ENCODE data around the gene CACNA2D4. TPM values are rescaled to one million over a fixed set of nuclear protein-coding genes. Genes with fewer than 3 reads are reported as not detected.

CACNA2D4 gene
- total RNA-seq, 3 donors from 2014 or later, result 3.4 to 7.1 (median 3.5) TPM

DNA sequence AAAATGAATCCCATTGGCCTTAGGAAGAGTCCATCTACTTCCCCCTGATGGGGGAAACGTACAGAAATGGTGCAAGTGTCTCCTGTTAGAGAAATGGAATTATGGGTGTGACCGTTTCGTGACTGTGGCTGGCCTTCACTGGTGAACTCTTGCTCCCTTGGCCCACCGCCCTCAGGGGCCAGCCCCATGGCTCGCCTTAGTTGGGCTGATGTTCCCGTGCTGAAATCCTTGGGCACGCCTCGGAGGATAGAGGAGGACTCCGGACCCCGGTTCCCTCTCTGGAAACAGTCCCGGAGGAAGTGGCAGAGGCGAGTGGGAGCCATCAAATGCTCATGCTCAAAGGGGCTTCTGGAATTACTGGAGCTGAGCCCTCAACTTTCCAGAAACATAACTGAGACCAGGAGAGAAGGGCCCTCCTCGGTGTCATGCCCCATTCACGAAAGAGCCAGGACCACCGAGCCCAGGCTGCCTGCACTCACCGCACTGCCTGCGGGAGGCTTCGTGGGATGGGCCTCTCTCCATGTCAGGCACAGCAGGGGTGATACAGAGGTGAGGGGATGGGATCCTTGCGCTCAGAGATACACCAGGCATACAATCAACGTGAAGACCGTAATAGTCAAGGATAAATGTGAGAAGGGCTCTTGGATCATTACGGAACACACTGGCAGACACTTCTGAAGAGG lies 10.1 kb upstream of the CACNA2D4 start:
- H3K9me3 Mint-ChIP-seq, result no peaks in the 10 kb centered on the region
- H3K4me3 Mint-ChIP-seq, result no peak overlapping the region
- peaks cover 5% of the 10 kb centered on the region for H3K27me3 Mint-ChIP-seq (ENCODE audit: low read depth)
- DNase-seq (no peak), ATAC-seq (no peak)
- peaks cover 21% of the 10 kb centered on the region for H3K4me1 Mint-ChIP-seq (ENCODE audit: low read depth)
- no peaks in the 10 kb centered on the region for H3K36me3 Mint-ChIP-seq (ENCODE audit: insufficient read depth)

DNA sequence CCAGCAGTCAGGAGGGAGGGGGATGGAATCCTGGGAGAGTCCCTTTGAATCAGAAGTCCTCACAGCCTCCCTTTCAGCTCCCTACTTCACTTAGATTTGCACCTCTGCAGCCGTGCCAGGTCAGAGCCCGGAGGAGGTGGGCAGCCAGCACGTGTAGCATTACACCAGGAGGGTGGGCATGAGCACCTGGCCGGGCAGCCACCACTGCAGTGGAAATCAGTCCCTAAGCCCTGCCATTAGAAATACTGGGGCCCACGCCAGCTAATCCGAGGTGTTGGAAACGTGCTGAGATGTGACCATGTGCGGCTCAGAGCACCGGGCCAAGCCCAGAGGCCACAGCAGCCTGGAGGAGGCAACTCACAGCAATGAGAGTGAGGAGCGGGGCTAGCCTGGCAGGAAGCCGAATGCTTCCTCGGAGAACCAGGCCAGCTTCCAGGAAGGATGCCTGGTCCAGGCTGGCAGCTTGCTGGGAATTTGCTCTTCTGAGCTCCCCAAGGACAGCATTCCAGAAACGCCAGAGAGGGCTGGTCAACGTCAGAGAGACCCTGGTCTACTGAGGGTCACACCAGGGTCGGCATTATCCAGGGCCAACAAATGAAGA lies 9.4 kb upstream of the CACNA2D4 start:
- DNase-seq, result no peak
- no peaks in the 10 kb centered on the region for H3K9me3 Mint-ChIP-seq
- no peak overlapping the region for H3K4me3 Mint-ChIP-seq
- no peak for ATAC-seq
- H3K27me3 Mint-ChIP-seq (ENCODE audit: low read depth), result peaks cover 5% of the 10 kb centered on the region
- no peaks in the 10 kb centered on the region for H3K36me3 Mint-ChIP-seq (ENCODE audit: insufficient read depth)
- H3K4me1 Mint-ChIP-seq (ENCODE audit: low read depth), result peaks cover 21% of the 10 kb centered on the region

DNA sequence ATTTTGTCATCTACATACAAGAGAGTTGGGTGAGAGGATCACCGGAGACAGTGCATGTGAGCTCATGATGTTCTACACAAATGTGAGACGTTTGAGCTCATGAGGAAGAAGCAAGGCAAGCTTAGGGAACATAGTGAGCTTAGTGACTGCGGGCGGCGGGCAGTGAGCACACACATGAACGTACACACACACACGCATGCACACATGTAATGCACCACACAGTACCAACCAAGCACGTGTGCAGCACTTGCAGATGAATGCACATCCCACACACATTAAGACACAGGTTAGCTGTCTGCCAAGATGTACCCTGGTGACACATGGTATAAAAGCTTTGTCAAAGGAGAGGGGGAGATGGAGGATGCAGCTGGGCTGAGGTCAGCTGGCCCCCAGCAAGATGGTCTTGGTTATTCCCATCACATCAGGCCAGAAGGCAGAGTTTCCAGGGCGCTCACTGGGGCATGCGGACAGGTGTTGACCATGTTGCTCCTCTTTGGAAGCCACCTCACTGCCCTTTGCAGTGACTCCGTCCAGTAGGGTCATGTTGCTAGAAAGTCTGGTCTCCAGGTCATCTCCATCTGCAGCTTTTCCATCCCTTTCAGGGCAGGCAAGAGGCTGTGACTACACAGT lies 8.7 kb upstream of the CACNA2D4 start:
- Mint-ChIP-seq H3K4me1 (ENCODE audit: low read depth) (peaks cover 21% of the 10 kb centered on the region), H3K4me3 (no peak overlapping the region), H3K36me3 (ENCODE audit: insufficient read depth) (no peaks in the 10 kb centered on the region), H3K27me3 (ENCODE audit: low read depth) (peaks cover 5% of the 10 kb centered on the region), H3K9me3 (no peaks in the 10 kb centered on the region)
- ATAC-seq (no peak), DNase-seq (no peak)

DNA sequence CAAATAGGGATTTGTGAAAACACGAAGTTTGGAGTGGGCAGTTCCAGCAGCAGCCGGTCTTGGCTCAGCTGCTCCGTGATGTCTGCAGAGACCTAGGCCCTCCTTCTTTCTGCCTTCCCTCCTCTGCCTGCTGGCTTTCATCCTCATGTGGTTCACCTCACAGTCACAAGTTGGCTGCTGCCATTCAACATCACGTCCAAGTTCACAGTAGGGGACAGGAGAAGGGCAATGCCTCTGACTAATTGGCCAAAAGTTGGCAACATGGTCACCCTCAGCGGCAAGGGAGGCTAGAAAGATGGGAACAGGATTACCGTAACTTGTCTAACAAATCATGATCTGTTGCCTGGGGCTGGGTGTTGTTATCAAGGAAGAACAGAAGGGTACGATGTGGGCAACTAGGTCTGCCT lies 7.8 kb upstream of the CACNA2D4 start:
- DNase-seq (no peak), ATAC-seq (no peak)
- no peaks in the 10 kb centered on the region for H3K9me3 Mint-ChIP-seq

GRCh38 chr12:1925684-1926006 lies 7.2 kb upstream of the CACNA2D4 start:
- DNase-seq (no peak), ATAC-seq (no peak)
- Mint-ChIP-seq H3K27me3 (ENCODE audit: low read depth) (peaks cover 5% of the 10 kb centered on the region), H3K36me3 (ENCODE audit: insufficient read depth) (no peaks in the 10 kb centered on the region), H3K9me3 (no peaks in the 10 kb centered on the region), H3K4me1 (ENCODE audit: low read depth) (peaks cover 19% of the 10 kb centered on the region), H3K4me3 (no peak overlapping the region)

More for the DNA sequence above, 7.8 kb upstream of the CACNA2D4 start:
- H3K27me3 Mint-ChIP-seq (ENCODE audit: low read depth), result peaks cover 5% of the 10 kb centered on the region
- H3K4me3 Mint-ChIP-seq, result no peak overlapping the region
- H3K4me1 Mint-ChIP-seq (ENCODE audit: low read depth), result peaks cover 21% of the 10 kb centered on the region
- H3K36me3 Mint-ChIP-seq (ENCODE audit: insufficient read depth), result no peaks in the 10 kb centered on the region

DNA sequence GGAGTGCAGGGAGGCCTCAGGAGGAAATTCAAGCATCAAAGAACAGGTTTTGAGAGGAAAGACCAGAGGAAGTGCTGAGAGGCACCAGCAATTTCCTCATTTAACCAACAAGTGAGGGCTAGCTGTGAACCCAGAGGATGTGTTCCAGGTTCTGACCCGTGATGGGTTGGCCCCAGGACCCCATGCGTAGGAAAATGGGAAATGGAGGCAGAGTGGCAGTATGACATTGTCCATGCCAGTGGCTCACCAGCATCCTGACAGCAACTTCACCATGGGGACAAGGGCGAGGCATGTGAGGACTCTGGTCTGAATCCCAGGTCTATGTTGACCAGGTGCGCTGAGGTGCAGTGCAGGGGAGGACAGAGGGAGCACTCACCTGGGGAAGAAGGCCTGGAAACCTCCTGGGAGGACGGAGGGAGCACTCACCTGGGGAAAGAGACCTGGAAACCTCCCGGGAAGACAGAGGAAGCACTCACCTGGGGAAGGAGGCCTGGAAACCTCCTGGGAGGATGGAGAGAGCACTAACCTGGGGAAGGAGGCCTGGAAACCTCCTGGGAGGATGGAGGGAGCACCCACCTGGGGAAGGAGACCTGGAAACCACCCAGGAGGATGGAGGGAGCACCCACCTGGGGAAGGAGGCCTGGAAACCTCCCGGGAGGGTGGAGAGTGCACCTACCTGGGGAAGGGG lies 6.7 kb upstream of the CACNA2D4 start:
- ATAC-seq, result no peak
- peaks cover 17% of the 10 kb centered on the region for H3K4me1 Mint-ChIP-seq (ENCODE audit: low read depth)

GRCh38 chr12:1922985-1923384 lies 4.5 kb upstream of the CACNA2D4 start:
- Mint-ChIP-seq H3K9me3 (no peaks in the 10 kb centered on the region), H3K36me3 (ENCODE audit: insufficient read depth) (no peaks in the 10 kb centered on the region), H3K27me3 (ENCODE audit: low read depth) (peaks cover 6% of the 10 kb centered on the region), H3K4me3 (no peak overlapping the region), H3K4me1 (ENCODE audit: low read depth) (peaks cover 10% of the 10 kb centered on the region)
- DNase-seq, result no peak
- no peak for ATAC-seq

More for the DNA sequence above, 6.7 kb upstream of the CACNA2D4 start:
- no peak for DNase-seq
- Mint-ChIP-seq H3K4me3 (no peak overlapping the region), H3K36me3 (ENCODE audit: insufficient read depth) (no peaks in the 10 kb centered on the region), H3K9me3 (no peaks in the 10 kb centered on the region), H3K27me3 (ENCODE audit: low read depth) (peaks cover 5% of the 10 kb centered on the region)

GRCh38 chr12:1922075-1922709 lies 3.7 kb upstream of the CACNA2D4 start:
- Mint-ChIP-seq H3K36me3 (ENCODE audit: insufficient read depth) (no peaks in the 10 kb centered on the region), H3K27me3 (ENCODE audit: low read depth) (peaks cover 8% of the 10 kb centered on the region), H3K9me3 (no peaks in the 10 kb centered on the region), H3K4me3 (no peak overlapping the region), H3K4me1 (ENCODE audit: low read depth) (peaks cover 10% of the 10 kb centered on the region)
- DNase-seq, result no peak
- no peak for ATAC-seq

DNA sequence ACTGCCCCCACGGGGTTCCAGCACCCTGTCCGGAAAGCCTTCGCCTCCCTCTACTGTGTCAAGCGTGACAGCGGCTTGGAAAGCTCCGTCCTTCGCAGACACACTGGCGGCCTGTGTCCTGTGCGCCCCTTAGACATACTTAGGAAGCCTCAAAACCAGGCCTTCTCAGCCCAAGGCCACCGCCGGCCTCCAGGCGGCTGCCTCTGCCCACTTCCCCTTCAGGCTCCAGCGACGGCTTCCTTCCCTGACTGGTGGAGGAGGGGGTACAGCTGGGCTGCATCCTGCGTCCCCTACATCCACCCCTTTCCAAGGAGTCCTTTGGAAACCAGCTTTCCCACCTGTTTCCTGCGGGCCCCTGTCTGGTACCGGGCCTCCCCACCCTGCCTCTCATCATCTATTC lies 2.5 kb upstream of the CACNA2D4 start:
- Mint-ChIP-seq H3K27me3 (ENCODE audit: low read depth) (peaks cover 10% of the 10 kb centered on the region), H3K4me3 (no peak overlapping the region), H3K9me3 (no peaks in the 10 kb centered on the region), H3K36me3 (ENCODE audit: insufficient read depth) (no peaks in the 10 kb centered on the region), H3K4me1 (ENCODE audit: low read depth) (peaks cover 17% of the 10 kb centered on the region)
- DNase-seq (no peak), ATAC-seq (no peak)

DNA sequence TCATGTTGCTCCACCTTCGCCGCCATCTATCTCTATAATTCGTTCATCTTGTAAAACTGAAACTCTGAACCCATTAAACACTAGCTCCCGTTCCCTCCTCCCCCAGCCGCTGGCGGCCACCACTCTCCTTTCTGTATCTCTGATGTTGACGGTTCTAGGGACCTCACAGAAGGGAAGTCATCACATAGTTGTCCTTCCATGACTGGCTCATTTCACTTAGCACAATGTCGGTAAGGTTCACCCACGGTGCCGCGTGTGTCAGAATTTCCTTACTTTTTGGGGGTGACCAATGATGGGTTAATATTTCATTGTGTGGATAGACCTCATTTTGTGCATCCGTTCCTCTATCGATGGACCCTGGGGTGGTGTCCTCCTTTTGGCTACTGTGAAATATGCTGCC lies 2.0 kb upstream of the CACNA2D4 start:
- Mint-ChIP-seq H3K9me3 (no peaks in the 10 kb centered on the region), H3K4me1 (ENCODE audit: low read depth) (peaks cover 21% of the 10 kb centered on the region), H3K36me3 (ENCODE audit: insufficient read depth) (no peaks in the 10 kb centered on the region), H3K27me3 (ENCODE audit: low read depth) (peaks cover 10% of the 10 kb centered on the region), H3K4me3 (no peak overlapping the region)
- DNase-seq (no peak), ATAC-seq (no peak)

- ATAC-seq (no peak), DNase-seq (no peak)
- H3K27me3 Mint-ChIP-seq (ENCODE audit: low read depth), result peaks cover 9% of the 10 kb centered on the region
- no peaks in the 10 kb centered on the region for H3K36me3 Mint-ChIP-seq (ENCODE audit: insufficient read depth)
- H3K4me1 Mint-ChIP-seq (ENCODE audit: low read depth), result peaks cover 21% of the 10 kb centered on the region
- H3K9me3 Mint-ChIP-seq, result no peaks in the 10 kb centered on the region
- no peak overlapping the region for H3K4me3 Mint-ChIP-seq
Measured at GRCh38 chr12:1919763-1920162, 1.3 kb upstream of the CACNA2D4 start.

- H3K4me3 Mint-ChIP-seq, result no peak overlapping the region
- DNase-seq (no peak), ATAC-seq (no peak)
- H3K4me1 Mint-ChIP-seq (ENCODE audit: low read depth), result peaks cover 16% of the 10 kb centered on the region
- H3K27me3 Mint-ChIP-seq (ENCODE audit: low read depth), result peaks cover 5% of the 10 kb centered on the region
- no peaks in the 10 kb centered on the region for H3K9me3 Mint-ChIP-seq
- H3K36me3 Mint-ChIP-seq (ENCODE audit: insufficient read depth), result no peaks in the 10 kb centered on the region
Measured at GRCh38 chr12:1919284-1919683, 832 bp upstream of the CACNA2D4 start.

DNA sequence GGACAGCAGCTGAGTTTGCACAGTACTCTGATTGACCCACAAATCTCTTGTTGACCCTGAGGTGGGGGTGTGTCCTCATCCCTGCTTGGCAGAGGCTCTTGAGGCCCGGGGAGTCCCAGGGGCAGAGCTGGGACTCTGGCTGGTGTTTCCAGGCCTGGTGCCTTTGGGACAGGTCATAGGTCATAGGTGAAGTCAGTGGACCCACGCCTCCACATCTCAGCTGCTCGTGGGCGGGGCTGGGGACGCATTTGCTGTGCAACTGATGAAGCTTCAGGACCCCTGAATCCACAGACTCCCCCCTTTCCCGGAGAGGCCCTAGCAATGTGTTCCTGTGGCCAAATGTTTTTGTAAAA lies 408 bp upstream of the CACNA2D4 start:
- Mint-ChIP-seq H3K4me1 (ENCODE audit: low read depth) (peaks cover 16% of the 10 kb centered on the region), H3K9me3 (no peaks in the 10 kb centered on the region), H3K36me3 (ENCODE audit: insufficient read depth) (no peaks in the 10 kb centered on the region), H3K27me3 (ENCODE audit: low read depth) (peaks cover 5% of the 10 kb centered on the region), H3K4me3 (no peak overlapping the region)
- no peak for ATAC-seq
- DNase-seq, result no peak
